Choroid plexus epithelial cell (primary cell): Measurements from ENCODE around the gene FNIP2.

ENCODE experiments used
- DNase-seq: peaks from one replicate; pipeline ENCODE4 v3.0.0-alpha.2; 2010; ENCODE audit warnings: low read depth
- H3K4me3 ChIP-seq: 2 replicates; pipeline ENCODE4 v1.5.1; 2011; ENCODE audit warnings: low read depth, mild to moderate bottlenecking, control low read depth, low read length, moderate library complexity
- TF ChIP-seq, protein P1 (sequence below): conservative IDR thresholded peaks from 2 replicates; pipeline ENCODE4 v1.5.1; 2011; ENCODE audit warnings: low read depth, mild to moderate bottlenecking, control low read depth, inconsistent platforms, low read length, moderate library complexity

The FNIP2 gene

GRCh38 chr4:158858410-158859199 is 89.8 kb downstream of the FNIP2 start:
- no peak overlapping the region for H3K4me3 ChIP-seq
- DNase-seq, result peak; percentile 51
- TF ChIP-seq, protein P1, sequence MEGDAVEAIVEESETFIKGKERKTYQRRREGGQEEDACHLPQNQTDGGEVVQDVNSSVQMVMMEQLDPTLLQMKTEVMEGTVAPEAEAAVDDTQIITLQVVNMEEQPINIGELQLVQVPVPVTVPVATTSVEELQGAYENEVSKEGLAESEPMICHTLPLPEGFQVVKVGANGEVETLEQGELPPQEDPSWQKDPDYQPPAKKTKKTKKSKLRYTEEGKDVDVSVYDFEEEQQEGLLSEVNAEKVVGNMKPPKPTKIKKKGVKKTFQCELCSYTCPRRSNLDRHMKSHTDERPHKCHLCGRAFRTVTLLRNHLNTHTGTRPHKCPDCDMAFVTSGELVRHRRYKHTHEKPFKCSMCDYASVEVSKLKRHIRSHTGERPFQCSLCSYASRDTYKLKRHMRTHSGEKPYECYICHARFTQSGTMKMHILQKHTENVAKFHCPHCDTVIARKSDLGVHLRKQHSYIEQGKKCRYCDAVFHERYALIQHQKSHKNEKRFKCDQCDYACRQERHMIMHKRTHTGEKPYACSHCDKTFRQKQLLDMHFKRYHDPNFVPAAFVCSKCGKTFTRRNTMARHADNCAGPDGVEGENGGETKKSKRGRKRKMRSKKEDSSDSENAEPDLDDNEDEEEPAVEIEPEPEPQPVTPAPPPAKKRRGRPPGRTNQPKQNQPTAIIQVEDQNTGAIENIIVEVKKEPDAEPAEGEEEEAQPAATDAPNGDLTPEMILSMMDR, result no peak

DNA sequence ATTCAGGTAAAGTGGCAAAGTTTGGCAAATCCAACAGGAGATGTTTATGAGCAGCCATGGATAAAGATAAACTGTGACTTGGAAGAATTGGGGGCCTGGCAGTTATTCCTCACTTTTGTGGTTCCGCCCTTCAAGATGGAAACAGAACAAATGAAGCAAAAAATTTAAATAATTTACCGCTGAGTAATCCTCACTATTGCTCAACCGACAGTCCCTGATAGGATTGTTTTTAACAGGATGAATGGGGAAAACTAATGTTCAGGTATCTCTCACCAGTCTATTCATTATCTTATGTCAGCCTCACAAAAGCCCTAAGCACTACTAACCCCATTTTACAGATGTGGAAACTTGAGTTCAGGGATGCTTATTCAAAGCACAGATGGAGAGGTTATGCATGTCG is 90.8 kb downstream of the FNIP2 start:
- TF ChIP-seq, protein P1, result no peak
- DNase-seq, result peak; percentile 23
- no peak overlapping the region for H3K4me3 ChIP-seq

DNA sequence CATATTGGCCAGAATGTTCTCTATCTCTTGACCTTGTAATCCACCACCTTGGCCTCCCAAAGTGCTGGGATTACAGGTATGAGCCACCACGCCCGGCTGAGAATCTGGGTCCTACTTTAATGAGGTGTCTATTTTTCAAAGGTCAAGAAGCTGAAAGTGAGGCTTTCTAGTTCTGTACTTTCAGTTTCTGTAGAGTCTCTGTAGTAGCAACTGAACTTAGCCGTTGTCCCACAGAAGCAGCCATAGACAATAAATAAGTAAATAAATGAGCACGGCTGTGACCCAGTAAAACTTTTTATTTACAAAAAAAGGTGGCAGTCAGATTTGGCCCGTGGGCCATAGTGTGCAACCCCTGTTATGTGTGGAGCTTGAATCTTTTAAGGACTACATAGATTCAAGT is 92.0 kb downstream of the FNIP2 start:
- DNase-seq, result no peak
- H3K4me3 ChIP-seq, result no peak overlapping the region
- TF ChIP-seq, protein P1, result no peak

- DNase-seq, result no peak
- TF ChIP-seq, protein P1, result no peak
- no peak overlapping the region for H3K4me3 ChIP-seq
These were observed 92.5 kb downstream of the FNIP2 start for GRCh38 chr4:158861281-158861680.

DNA sequence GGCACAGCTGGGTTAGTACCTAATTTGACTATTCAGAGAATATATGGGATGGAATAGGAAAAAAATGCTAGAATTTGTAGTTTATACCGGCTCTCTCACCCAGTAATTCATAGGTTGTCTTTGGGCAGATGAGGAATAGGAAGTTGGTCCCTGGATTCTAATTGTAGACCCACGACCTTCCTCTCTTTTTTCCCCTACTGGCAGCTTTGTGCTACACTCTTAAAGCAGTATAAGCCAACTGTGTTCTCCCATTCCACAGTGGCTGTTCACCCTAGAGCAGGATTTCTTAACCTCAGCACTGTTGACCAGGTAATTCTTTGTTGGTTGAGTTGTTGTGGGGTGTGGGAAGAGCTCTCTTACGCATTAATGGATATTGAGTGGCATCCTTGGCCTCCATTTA is 92.9 kb downstream of the FNIP2 start:
- H3K4me3 ChIP-seq, result no peak overlapping the region
- no peak for DNase-seq
- TF ChIP-seq, protein P1, result peak; percentile 1

DNA sequence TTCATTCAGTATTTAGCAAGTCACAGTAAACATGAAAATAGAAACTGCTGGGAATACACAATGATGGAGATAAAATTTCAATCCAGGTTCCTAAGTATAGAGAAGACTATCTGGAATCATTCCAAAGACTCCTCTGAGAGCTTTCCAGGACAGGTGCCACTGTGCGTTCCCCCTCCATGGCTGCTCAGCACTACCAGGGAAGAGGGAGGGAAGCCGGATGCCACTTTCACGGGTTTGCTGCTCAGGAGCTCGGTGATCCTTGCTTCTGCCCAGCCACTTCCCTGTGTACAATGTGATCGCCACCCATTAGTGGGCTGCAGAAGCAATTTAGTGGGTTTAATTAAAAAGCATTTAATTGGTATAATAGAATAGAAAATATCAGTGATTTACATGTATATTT is 94.5 kb downstream of the FNIP2 start:
- no peak overlapping the region for H3K4me3 ChIP-seq
- no peak for DNase-seq
- TF ChIP-seq, protein P1, result no peak
